Measurements from ENCODE around the gene ALLC. TPM values are rescaled to one million over a fixed set of nuclear protein-coding genes. Genes with fewer than 3 reads are reported as not detected.

The ALLC gene
- polyA plus RNA-seq, 1 of the 3 experiments (the other 2 are of a cell fraction): not detected

- no peak for TF ChIP-seq NRF1 (IDR thresholded peaks at IDR 0.05; ENCODE audit: low read depth, low read length)
Measured at GRCh38 chr2:3644891-3645605, 13.0 kb upstream of the ALLC start (continued).

- CTCF ChIA-PET: interaction anchor here (0.8 to 2.4 kb wide), 4 partner anchors 28 to 184 kb away, joined by 3 to 9 read pairs (median 4); partner anchors contain the start of gene COLEC11
- no peaks in the 10 kb centered on the region for H4K20me1 ChIP-seq (ENCODE audit: insufficient read depth)
- 82% methylated on average over 10 of the region's 10 CpGs for WGBS (ENCODE audit: low lambda C conversion rate)
Measured at GRCh38 chr2:3645745-3646389, 12.1 kb upstream of the ALLC start.

GRCh38 chr2:3646446-3646845 lies 11.6 kb upstream of the ALLC start:
- Histone ChIP-seq H3K4me1 (ENCODE audit: control insufficient read depth in 1 of 2, insufficient read depth in 2 of 2, low read depth in 1 of 2, low read length in 1 of 2) (peaks cover 0 to 12% of the 10 kb centered on the region in 2 experiments; a peak in 2 of 4 replicates), H3K4me3 (ENCODE audit: low read depth in 2 of 2, low read length in 1 of 2) (no peak overlapping the region), H3K36me3 (replicated peaks in 1 of 2; ENCODE audit: control insufficient read depth in 1 of 2, insufficient read depth in 2 of 2, low read length in 1 of 2) (peaks cover 0 to 2% of the 10 kb centered on the region in 2 experiments), H3F3A (replicated peaks; ENCODE audit: insufficient read depth) (no peaks in the 10 kb centered on the region), H3K27ac (ENCODE audit: low read depth in 2 of 2, low read length in 1 of 2) (no peak overlapping the region), H3K27me3 (ENCODE audit: insufficient read depth) (no peaks in the 10 kb centered on the region), H3K9me2 (no peaks in the 10 kb centered on the region), H3K9me3 (no peaks in the 10 kb centered on the region), H3K9ac (no peak overlapping the region), H2AFZ (ENCODE audit: low read depth) (no peak overlapping the region), H3K4me2 (no peak overlapping the region), H3K79me2 (ENCODE audit: insufficient read depth) (no peaks in the 10 kb centered on the region), H4K20me1 (ENCODE audit: insufficient read depth) (no peaks in the 10 kb centered on the region)
- ChIA-PET CTCF (no interaction called here), POLR2A (no interaction called here)
- WGBS (ENCODE audit: low lambda C conversion rate): 85% methylated on average over 8 of the region's 8 CpGs
- no peak for DNase-seq
- TF ChIP-seq FOXM1 (IDR thresholded peaks at IDR 0.05; ENCODE audit: low read depth) (no peak), POLR2AphosphoS5 (IDR thresholded peaks at IDR 0.05; ENCODE audit: low read depth, low read length) (no peak), TCF12 (IDR thresholded peaks at IDR 0.05) (no peak), PBX3 (IDR thresholded peaks at IDR 0.05) (no peak), EP300 (IDR thresholded peaks at IDR 0.05; ENCODE audit: borderline replicate concordance in 1 of 2, low read depth in 1 of 2, low read length in 1 of 2) (no peak), SMC3 (IDR thresholded peaks at IDR 0.05; ENCODE audit: low read depth, low read length) (no peak), YY1 (IDR thresholded peaks at IDR 0.05; ENCODE audit: low read depth) (no peak), GATA2 (CRISPR knock-in tag; IDR thresholded peaks at IDR 0.05) (no peak), USF2 (IDR thresholded peaks at IDR 0.05; ENCODE audit: borderline replicate concordance, low read depth, low read length) (no peak), NFIC (IDR thresholded peaks at IDR 0.05; ENCODE audit: borderline replicate concordance) (no peak), EZH2phosphoT487 (IDR thresholded peaks at IDR 0.05; ENCODE audit: borderline replicate concordance, low read depth) (no peak), USF1 (IDR thresholded peaks at IDR 0.05; ENCODE audit: borderline replicate concordance, low read depth) (no peak), SIN3A (IDR thresholded peaks at IDR 0.05; ENCODE audit: borderline replicate concordance, low read depth, low read length) (no peak)

More at GRCh38 chr2:3645745-3646389, 12.1 kb upstream of the ALLC start:
- no peaks in the 10 kb centered on the region for H3K9me3 ChIP-seq
- H3K36me3 ChIP-seq (replicated peaks in 1 of 2; ENCODE audit: control insufficient read depth in 1 of 2, insufficient read depth in 2 of 2, low read length in 1 of 2): peaks cover 0 to 2% of the 10 kb centered on the region in 2 experiments
- no peak overlapping the region; a peak in 1 of 4 replicates for H3K27ac ChIP-seq (ENCODE audit: low read depth in 2 of 2, low read length in 1 of 2)
- H2AFZ ChIP-seq (ENCODE audit: low read depth): no peak overlapping the region
- POLR2A ChIA-PET: no interaction called here
- H3F3A ChIP-seq (replicated peaks; ENCODE audit: insufficient read depth): no peaks in the 10 kb centered on the region
- TF ChIP-seq ELF1 (IDR thresholded peaks at IDR 0.05) (no peak), GABPA (IDR thresholded peaks at IDR 0.05; ENCODE audit: low read depth) (no peak), CTCF (IDR thresholded peaks at IDR 0.05) (no peak), RAD21 (IDR thresholded peaks at IDR 0.05; ENCODE audit: low read length) (no peak)
- no peak overlapping the region for H3K4me3 ChIP-seq (ENCODE audit: low read depth in 2 of 2, low read length in 1 of 2)
- H3K27me3 ChIP-seq (ENCODE audit: insufficient read depth): no peaks in the 10 kb centered on the region
- peaks cover 0 to 9% of the 10 kb centered on the region in 2 experiments; a peak in 2 of 4 replicates for H3K4me1 ChIP-seq (ENCODE audit: control insufficient read depth in 1 of 2, insufficient read depth in 2 of 2, low read depth in 1 of 2, low read length in 1 of 2)
- no peaks in the 10 kb centered on the region for H3K9me2 ChIP-seq
- no peak overlapping the region for H3K4me2 ChIP-seq
- no peak for DNase-seq
- H3K9ac ChIP-seq: no peak overlapping the region
- no peaks in the 10 kb centered on the region for H3K79me2 ChIP-seq (ENCODE audit: insufficient read depth)
